Loucy (cell line): ENCODE measurements around the gene ZNF384.

Experiments used
- CTCF ChIP-seq: fragments of 200-600 bp; sonication (generic); conservative IDR thresholded peaks from 2 replicates; pipeline ENCODE4 v1.5.1; 2014; ENCODE audit warnings: mild to moderate bottlenecking, antibody characterized with exemption, low read length
- EZH2phosphoT487 ChIP-seq: fragments of 200-600 bp; IDR thresholded peaks from 2 replicates; pipeline ENCODE4 v1.6.1; 2018; ENCODE audit warnings: antibody characterized with exemption, mild to moderate bottlenecking, moderate library complexity, borderline replicate concordance

DNA sequence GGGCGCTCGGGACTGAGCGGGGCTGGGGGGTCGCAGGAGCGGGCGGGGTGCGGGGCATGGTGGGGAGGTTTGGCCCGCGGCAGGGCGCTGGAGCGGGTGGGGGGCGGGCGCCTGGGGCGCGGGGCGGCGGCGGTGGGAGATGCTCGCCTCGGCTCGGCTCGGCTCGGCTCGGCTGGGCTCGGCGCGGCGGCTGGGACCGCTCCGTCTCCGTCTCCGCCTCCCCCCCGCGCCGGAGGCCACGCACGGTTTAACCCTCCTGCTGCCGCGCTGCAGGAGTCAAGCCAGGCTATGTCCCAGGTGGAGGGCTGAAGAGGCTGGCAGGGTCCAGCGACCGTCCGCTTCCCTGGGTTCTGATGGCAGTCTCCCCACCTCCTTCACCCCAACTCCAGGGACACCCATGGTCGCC lies 11.5 kb upstream of the ZNF384 start, which contains the start of gene PIANP:
- no peak for TF ChIP-seq EZH2phosphoT487
- no peak for TF ChIP-seq CTCF
